H1 (cell line): ENCODE results near the gene WNK2. TPM values are rescaled to one million over a fixed set of nuclear protein-coding genes. Genes with fewer than 3 reads are reported as not detected.

Source experiments
- CTCF ChIA-PET: fragments of 300-600 bp; sonication (Branson Sonifier 250); formaldehyde crosslinking; loops from one replicate; lab custom pipeline; 2021; ENCODE audit not compliant: partially characterized antibody; lab: Charles Lee
- POLR2A ChIA-PET: fragments of 300-600 bp; sonication (Branson Sonifier 250); formaldehyde crosslinking; loops from one replicate; lab custom pipeline; 2021; ENCODE audit warnings: inconsistent platforms; ENCODE audit not compliant: partially characterized antibody; lab: Charles Lee
- DNase-seq, 2 experiments: peaks; one replicate each; pipeline versions ENCODE4 v3.0.0 to v3.0.0-alpha.2; 2010 to 2022; ENCODE audit warnings: low spot score in 2 of 2, low read depth in 1 of 2, mixed read lengths in 1 of 2
- FAIRE-seq: peaks from 2 replicates; lab custom pipeline; 2011; peaks lifted over from hg19 to GRCh38; lab: Jason Lieb, UNC
- H2AFZ ChIP-seq: 2 replicates; pipeline ENCODE4 v1.8.1; 2012; ENCODE audit warnings: low read length, inconsistent platforms
- H2AK5ac ChIP-seq: 2 replicates; pipeline ENCODE4 v1.6.1; 2013; ENCODE audit warnings: low read depth, low read length
- H2BK120ac ChIP-seq: replicated peaks from 2 replicates; pipeline ENCODE3; 2013; ENCODE audit warnings: low read depth, low read length, inconsistent platforms
- H2BK12ac ChIP-seq: 2 replicates; pipeline ENCODE4 v1.6.1; 2013; ENCODE audit warnings: low read depth, low read length
- H2BK15ac ChIP-seq: 2 replicates; pipeline ENCODE4 v1.6.1; 2013; ENCODE audit warnings: low read length
- H2BK20ac ChIP-seq: 2 replicates; pipeline ENCODE4 v1.6.1; 2013; ENCODE audit warnings: low read length
- H2BK5ac ChIP-seq: 2 replicates; pipeline ENCODE4 v1.6.1; 2013; ENCODE audit warnings: low read depth, low read length
- H3K14ac ChIP-seq: 2 replicates; pipeline ENCODE4 v1.6.1; 2013; ENCODE audit warnings: inconsistent platforms; ENCODE audit not compliant: insufficient read length
- H3K18ac ChIP-seq: 2 replicates; pipeline ENCODE4 v1.6.1; 2013; ENCODE audit warnings: low read length; ENCODE audit errors: extremely low read depth
- H3K23ac ChIP-seq: 2 replicates; pipeline ENCODE4 v1.6.1; 2013; ENCODE audit warnings: inconsistent platforms; ENCODE audit not compliant: insufficient read length
- H3K23me2 ChIP-seq: 2 replicates; pipeline ENCODE4 v1.6.1; 2013; ENCODE audit warnings: low read depth, low read length
- H3K27ac ChIP-seq: 2 replicates; pipeline ENCODE4 v1.6.1; 2011; ENCODE audit warnings: low read depth, low read length, inconsistent platforms
- H3K27me3 ChIP-seq, 4 experiments: replicated peaks in 1 of 4; 1 replicate in 1 of 4; 2 replicates in 3 of 4; pipeline versions ENCODE4 v1.6.1 to v1.8.1; 2011 to 2013; ENCODE audit warnings: low read length in 3 of 4, mild to moderate bottlenecking in 3 of 4, inconsistent platforms in 2 of 4, mixed read lengths in 2 of 4, moderate library complexity in 1 of 4; ENCODE audit not compliant: control insufficient read depth in 3 of 4, insufficient read depth in 3 of 4; ENCODE audit errors: extremely low read depth in 1 of 4
- H3K36me3 ChIP-seq, 4 experiments: 2 replicates each; pipeline versions ENCODE4 v1.6.1 to v1.8.1; 2011 to 2013; ENCODE audit warnings: mild to moderate bottlenecking in 4 of 4, low read length in 3 of 4, moderate library complexity in 2 of 4, control low read depth in 1 of 4, inconsistent platforms in 1 of 4; ENCODE audit not compliant: insufficient read depth in 4 of 4, control insufficient read depth in 2 of 4
- H3K4ac ChIP-seq: replicated peaks from 2 replicates; pipeline ENCODE3; 2013; ENCODE audit warnings: low read length, low read depth, mixed read lengths, inconsistent platforms; ENCODE audit not compliant: insufficient read length
- H3K4me1 ChIP-seq, 4 experiments: replicated peaks in 1 of 4; 1 replicate in 1 of 4; 2 replicates in 3 of 4; pipeline versions ENCODE4 v1.6.1 to v1.8.1; 2011 to 2013; ENCODE audit warnings: low read length in 3 of 4, inconsistent platforms in 2 of 4, mixed read lengths in 1 of 4; ENCODE audit not compliant: insufficient read depth in 4 of 4, control insufficient read depth in 3 of 4
- H3K4me2 ChIP-seq, 2 experiments: 2 replicates each; pipeline versions ENCODE4 v1.6.1 to v1.8.1; 2011 to 2013; ENCODE audit warnings: low read depth in 2 of 2, low read length in 2 of 2, control low read depth in 1 of 2, inconsistent platforms in 1 of 2, mild to moderate bottlenecking in 1 of 2; ENCODE audit not compliant: insufficient read depth in 1 of 2
- H3K4me3 ChIP-seq, 4 experiments: fragments of 200-600, 300-600 bp in 1 of 4; sonication (generic), shearing (Covaris generic), sonication (Bioruptor Twin) in 1 of 4; 2 replicates each; pipeline versions ENCODE4 v1.5.1 to v1.8.1; 2011 to 2016; ENCODE audit warnings: low read length in 4 of 4, low read depth in 3 of 4, control low read depth in 2 of 4, inconsistent platforms in 2 of 4, mild to moderate bottlenecking in 2 of 4, mixed read lengths in 1 of 4, moderate library complexity in 1 of 4; ENCODE audit not compliant: insufficient read depth in 2 of 4; ENCODE audit errors: extremely low read depth in 1 of 4
- H3K56ac ChIP-seq: replicated peaks from 2 replicates; pipeline ENCODE3; 2013; ENCODE audit warnings: low read depth, mild to moderate bottlenecking, mixed read lengths, low read length, inconsistent platforms; ENCODE audit not compliant: insufficient read length
- H3K79me1 ChIP-seq: 2 replicates; pipeline ENCODE4 v1.6.1; 2013; ENCODE audit warnings: low read depth, low read length, control low read depth
- H3K79me2 ChIP-seq, 2 experiments: 2 replicates each; pipeline versions ENCODE4 v1.6.1 to v1.8.1; 2012 to 2013; ENCODE audit warnings: low read length in 2 of 2, mild to moderate bottlenecking in 2 of 2, inconsistent platforms in 1 of 2; ENCODE audit not compliant: insufficient read depth in 2 of 2, control insufficient read depth in 1 of 2
- H3K9ac ChIP-seq, 4 experiments: replicated peaks in 1 of 4; 1 replicate in 1 of 4; 2 replicates in 3 of 4; pipeline versions ENCODE4 v1.6.1 to v1.8.1; 2011 to 2013; ENCODE audit warnings: low read depth in 3 of 4, low read length in 3 of 4, control low read depth in 2 of 4, mild to moderate bottlenecking in 2 of 4, moderate library complexity in 2 of 4, inconsistent platforms in 1 of 4; ENCODE audit errors: extremely low read depth in 1 of 4
- H3K9me3 ChIP-seq, 2 experiments: 2 replicates each; pipeline versions ENCODE4 v1.6.1 to v1.8.1; 2012 to 2013; ENCODE audit warnings: mild to moderate bottlenecking in 2 of 2, moderate library complexity in 2 of 2, control low read depth in 1 of 2, inconsistent platforms in 1 of 2, low read depth in 1 of 2, low read length in 1 of 2, mixed read lengths in 1 of 2; ENCODE audit not compliant: insufficient read depth in 2 of 2
- H4K20me1 ChIP-seq, 2 experiments: replicated peaks in 1 of 2; 2 replicates each; pipeline versions ENCODE3 to v1.8.1; 2011 to 2013; ENCODE audit warnings: inconsistent platforms in 2 of 2, low read length in 2 of 2, mild to moderate bottlenecking in 1 of 2; ENCODE audit not compliant: insufficient read depth in 2 of 2, control insufficient read depth in 1 of 2
- H4K5ac ChIP-seq: 2 replicates; pipeline ENCODE4 v1.6.1; 2013; ENCODE audit warnings: low read length, low read depth, mixed read lengths, inconsistent platforms; ENCODE audit not compliant: insufficient read length
- H4K8ac ChIP-seq: 2 replicates; pipeline ENCODE4 v1.8.0; 2013; ENCODE audit warnings: mild to moderate bottlenecking, moderate library complexity, low read length, inconsistent platforms; ENCODE audit not compliant: insufficient read depth; ENCODE audit errors: extremely low read depth
- H4K91ac ChIP-seq: replicated peaks from 2 replicates; pipeline ENCODE3; 2013; ENCODE audit warnings: low read length, mixed read lengths, inconsistent platforms; ENCODE audit not compliant: insufficient read length
- ATF2 ChIP-seq: IDR thresholded peaks from 2 replicates; pipeline ENCODE4 v1.6.1; 2012; ENCODE audit warnings: low read length, inconsistent platforms
- CBX8 ChIP-seq: fragments of 300-800, 300-1000 bp; sonication (generic); IDR thresholded peaks from 2 replicates; pipeline ENCODE4 v1.7.1; 2016; ENCODE audit warnings: low read depth, low read length, borderline replicate concordance
- CHD1 ChIP-seq: IDR thresholded peaks from 2 replicates; pipeline ENCODE4 v1.6.1; 2012; ENCODE audit warnings: low read depth, low read length, improper control_type of control experiment
- CTCF ChIP-seq, 3 experiments: IDR thresholded peaks; 1 replicate in 2 of 3; 2 replicates in 1 of 3; pipeline versions ENCODE4 v1.5.1 to v1.6.1; 2011; ENCODE audit warnings: low read length in 3 of 3, mild to moderate bottlenecking in 3 of 3, inconsistent platforms in 2 of 3, low read depth in 1 of 3, moderate library complexity in 1 of 3; ENCODE audit not compliant: insufficient read depth in 1 of 3; ENCODE audit errors: control extremely low read depth in 1 of 3
- JUN ChIP-seq: IDR thresholded peaks from 2 replicates; pipeline ENCODE4 v1.6.1; 2011; ENCODE audit warnings: low read depth, mild to moderate bottlenecking, improper control_type of control experiment, low read length
- NANOG ChIP-seq: IDR thresholded peaks from 2 replicates; pipeline ENCODE4 v1.6.1; 2011; ENCODE audit warnings: low read length, low read depth, mild to moderate bottlenecking, inconsistent platforms; ENCODE audit not compliant: insufficient read depth, poor library complexity, severe bottlenecking
- SAP30 ChIP-seq: fragments of 300-600 bp; sonication (generic); IDR thresholded peaks from 2 replicates; pipeline ENCODE4 v1.7.1; 2012; ENCODE audit warnings: low read length, moderate library complexity, mild to moderate bottlenecking, inconsistent platforms; ENCODE audit not compliant: insufficient read depth, insufficient replicate concordance
- SRF ChIP-seq: IDR thresholded peaks from 2 replicates; pipeline ENCODE4 v1.6.1; 2011; ENCODE audit warnings: mild to moderate bottlenecking, low read depth, low read length, moderate library complexity
- YY1 ChIP-seq: IDR thresholded peaks from 2 replicates; pipeline ENCODE4 v1.6.1; 2011; ENCODE audit warnings: low read depth, mild to moderate bottlenecking, low read length
- ZNF274 ChIP-seq: IDR thresholded peaks from 2 replicates; pipeline ENCODE4 v1.7.0; 2012; ENCODE audit warnings: low read length, borderline replicate concordance; ENCODE audit errors: extremely low read depth
- WGBS, 2 experiments: shearing (Covaris generic) in 1 of 2; methylation state at CpG; one replicate each; pipeline versions ENCODE4 v1.1.6 to v1.1.7; 2013 to 2015; ENCODE audit warnings: low lambda C conversion rate in 2 of 2, mixed read lengths in 2 of 2, inconsistent platforms in 1 of 2, low coverage in 1 of 2, missing lambda C conversion rate in 1 of 2; ENCODE audit not compliant: insufficient replicate concordance in 2 of 2, insufficient coverage in 1 of 2, insufficient read length in 1 of 2; ENCODE audit errors: extremely low coverage in 1 of 2, missing lambda C conversion rate in 1 of 2; 5-methylcytosine and 5-hydroxymethylcytosine counted together
- polyA plus RNA-seq, 7 experiments: library from polyadenylated mRNA; depleted of rRNA in 3 of 7; stranded (reverse) in 5 of 7; unstranded in 2 of 7; fragments of >200 nt in 5 of 7; fragments of 200-250 nt in 2 of 7; gene quantifications; 1 replicate in 5 of 7; 2 replicates in 1 of 7; 4 replicates in 1 of 7; pipeline versions ENCODE4 v1.2.1 to v1.2.3, GENCODE V29; 2011 to 2013; ENCODE audit warnings: missing spikeins in 2 of 7, mixed read lengths in 2 of 7
- total RNA-seq: library from RNA; stranded (reverse); fragmentation: NEBNext Ultra II Directional; extraction: Animal tissue kit (Norgen Biotek cat#: 25700); gene quantifications from 2 replicates; pipeline ENCODE4 v1.2.1, GENCODE V29; 2021

WNK2 gene
- total and polyA plus RNA-seq, 2 of the 8 experiments (the other 6 are each of a cell fraction or from before 2014, with no cell fraction given): 12.0 to 87.2 TPM

DNA sequence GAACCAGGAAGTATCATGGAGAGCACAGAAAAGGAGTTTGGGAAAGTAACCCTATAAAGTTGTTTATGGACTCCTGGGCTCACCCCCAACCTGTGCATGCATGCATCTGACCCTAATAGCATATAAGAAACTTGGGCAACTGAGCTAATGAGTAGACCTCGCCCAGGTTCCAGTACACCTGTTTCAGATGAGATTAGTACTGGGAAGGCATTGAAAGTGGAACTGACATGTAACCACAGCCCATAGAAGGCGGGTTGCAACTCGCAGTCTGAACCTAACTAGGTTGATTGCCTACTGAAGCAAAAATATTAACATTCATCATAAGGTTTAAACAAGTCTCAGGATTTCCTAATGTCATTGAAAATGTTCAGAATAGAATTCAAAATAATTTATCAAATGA lies 87.0 kb downstream of the WNK2 start:
- Histone ChIP-seq H3K23ac (no peak overlapping the region), H3K36me3 (peaks cover 2 to 18% (median 12%) of the 10 kb centered on the region in 4 experiments; a peak in 6 of 8 replicates), H3K27ac (no peak overlapping the region), H2BK5ac (no peak overlapping the region), H3K79me2 (no peaks in the 10 kb centered on the region), H3K9ac (no peak overlapping the region), H3K56ac (no peak overlapping the region), H3K14ac (no peak overlapping the region), H3K4me1 (no peaks in the 10 kb centered on the region), H4K5ac (no peak overlapping the region), H2BK15ac (no peak overlapping the region), H2BK20ac (no peak overlapping the region), H2AFZ (no peak overlapping the region), H3K4ac (no peak overlapping the region), H3K27me3 (no peaks in the 10 kb centered on the region), H2BK120ac (no peak overlapping the region), H3K23me2 (no peaks in the 10 kb centered on the region), H3K18ac (no peak overlapping the region), H4K20me1 (peaks cover 0 to 2% of the 10 kb centered on the region in 2 experiments), H3K4me3 (no peak overlapping the region), H4K8ac (no peak overlapping the region), H2AK5ac (no peak overlapping the region), H3K9me3 (no peaks in the 10 kb centered on the region), H3K4me2 (no peak overlapping the region), H4K91ac (no peak overlapping the region), H2BK12ac (no peak overlapping the region), H3K79me1 (no peaks in the 10 kb centered on the region; the same call in 1 of the 2 replicates)
- ChIA-PET CTCF (interaction anchor here (1.7 kb wide), 1 partner anchor 18 kb away, joined by 4 read pairs; no protein-coding TSS in a partner anchor), POLR2A (no interaction called here)
- no peak for FAIRE-seq
- WGBS, 2 experiments: 87% methylated on average over 3 of the region's 3 CpGs; no CpG with 5 or more reads in 1 of the 2 experiments
- no peak for DNase-seq
- no peak for TF ChIP-seq SAP30
- TF ChIP-seq YY1: no peak
- TF ChIP-seq NANOG: no peak
- no peak for TF ChIP-seq SRF
- no peak for TF ChIP-seq ZNF274
- no peak for TF ChIP-seq CTCF (IDR thresholded peaks at IDR 0.05; ENCODE audit: control extremely low read depth in 1 of 3, insufficient read depth in 1 of 3, low read depth in 1 of 3, low read length in 3 of 3)
- TF ChIP-seq CBX8: no peak
- TF ChIP-seq CHD1: no peak
- no peak for TF ChIP-seq ATF2
- no peak for TF ChIP-seq JUN
